ENCODE measurements around the gene AP5S1. TPM values are rescaled to one million over a fixed set of nuclear protein-coding genes. Genes with fewer than 3 reads are reported as not detected.

Gene AP5S1
- total and polyA plus RNA-seq, 2 of the 13 experiments (the other 11 are each of a cell fraction or from before 2014, with no cell fraction given): 7.9 to 23.2 TPM

DNA sequence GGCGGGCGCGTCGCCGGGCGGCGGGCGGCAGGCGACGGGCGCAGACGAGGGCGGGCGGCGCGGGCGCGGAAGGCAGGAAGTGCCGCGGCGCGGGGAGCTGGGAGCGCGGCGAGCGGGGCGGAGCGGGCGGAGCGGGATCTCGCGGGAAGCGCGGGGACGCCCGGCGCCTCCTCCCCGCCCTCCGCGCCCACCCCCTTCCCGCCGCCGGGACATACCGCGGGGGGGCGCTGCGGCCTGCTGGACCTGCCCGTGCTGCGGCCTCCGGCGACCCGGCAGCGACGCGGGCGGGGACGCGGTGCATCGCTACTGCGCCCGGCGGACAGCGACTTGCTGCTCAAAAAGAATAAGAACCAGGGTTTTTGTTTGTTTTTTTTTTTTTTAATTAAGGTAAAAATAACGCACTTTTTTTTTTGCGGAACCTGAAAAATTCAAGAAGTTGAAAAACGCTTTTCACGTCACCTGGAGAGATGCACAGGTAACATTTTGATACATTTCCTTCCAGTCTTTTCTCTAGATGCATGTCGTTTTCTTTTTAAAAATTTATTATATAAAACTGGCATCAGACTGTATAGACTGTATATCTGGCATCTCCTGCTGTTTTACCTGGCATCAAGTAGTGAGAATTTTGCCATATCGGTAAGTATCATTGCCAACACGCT is 33.6 kb upstream of the AP5S1 start, which contains the start of gene CENPB (continued):
- peak; percentile 35; the same call in 1 of the 2 replicates for TF ChIP-seq POGZ (CRISPR knock-in tag; IDR thresholded peaks at IDR 0.05)
- peak; percentile 49 for TF ChIP-seq ZBTB25 (CRISPR knock-in tag; IDR thresholded peaks at IDR 0.05)
- peak; percentile 51 for TF ChIP-seq MYC (CRISPR knock-in tag; IDR thresholded peaks at IDR 0.05; ENCODE audit: borderline replicate concordance)
- no peak for TF ChIP-seq ZNF367 (CRISPR knock-in tag; IDR thresholded peaks at IDR 0.05; ENCODE audit: borderline replicate concordance)
- TF ChIP-seq ZNF343 (CRISPR knock-in tag; IDR thresholded peaks at IDR 0.05): peak; percentile 96
- peak; percentile 75 for TF ChIP-seq RBFOX2 (IDR thresholded peaks at IDR 0.05; ENCODE audit: low read depth, low read length)
- peak; percentile 67; the same call in 1 of the 2 replicates for TF ChIP-seq IRF2 (CRISPR knock-in tag; IDR thresholded peaks at IDR 0.05)
- TF ChIP-seq THAP11 (CRISPR knock-in tag; IDR thresholded peaks at IDR 0.05): peak; percentile 88
- TF ChIP-seq ZSCAN25 (CRISPR knock-in tag; IDR thresholded peaks at IDR 0.05): peak; percentile 84
- peak; percentile 95 for TF ChIP-seq STAG1 (CRISPR knock-in tag; IDR thresholded peaks at IDR 0.05)
- peak; percentile 69; the same call in 1 of the 2 replicates for TF ChIP-seq KLF12 (CRISPR knock-in tag; IDR thresholded peaks at IDR 0.05; ENCODE audit: borderline replicate concordance)
- peak in 1 of 2 experiments; percentile 55; a peak in 1 of 4 replicates for TF ChIP-seq KLF16 (CRISPR knock-in tag; IDR thresholded peaks at IDR 0.05)
- peak; percentile 72 for TF ChIP-seq GATAD1 (CRISPR knock-in tag; IDR thresholded peaks at IDR 0.05)
- TF ChIP-seq, protein P1, sequence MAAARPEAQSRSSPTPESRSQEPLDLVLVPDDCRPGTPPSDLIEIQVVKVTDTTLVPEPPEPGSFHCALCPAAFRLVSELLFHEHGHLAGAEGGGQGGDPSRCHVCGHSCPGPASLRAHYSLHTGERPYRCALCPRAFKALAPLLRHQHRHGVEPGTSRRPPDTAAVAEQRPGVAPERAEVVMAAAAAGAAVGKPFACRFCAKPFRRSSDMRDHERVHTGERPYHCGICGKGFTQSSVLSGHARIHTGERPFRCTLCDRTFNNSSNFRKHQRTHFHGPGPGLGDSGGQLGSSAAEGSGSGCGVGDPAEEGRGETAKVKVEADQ (CRISPR knock-in tag; IDR thresholded peaks at IDR 0.05; ENCODE audit: borderline replicate concordance): peak; percentile 51; the same call in 1 of the 2 replicates
- TF ChIP-seq RXRB (CRISPR knock-in tag; IDR thresholded peaks at IDR 0.05; ENCODE audit: borderline replicate concordance): peak; percentile 62; the same call in 1 of the 2 replicates
- TF ChIP-seq TMF1 (CRISPR knock-in tag; IDR thresholded peaks at IDR 0.05; ENCODE audit: low read depth): no peak
- 0 out of 2 replicates have a peak, but pooled peaks have one; percentile 41 for TF ChIP-seq FOXK1 (CRISPR knock-in tag; IDR thresholded peaks at IDR 0.05; ENCODE audit: borderline replicate concordance, low read depth)
- TF ChIP-seq THRA (CRISPR knock-in tag; IDR thresholded peaks at IDR 0.05; ENCODE audit: borderline replicate concordance): peak; percentile 88
- TF ChIP-seq, protein P2, sequence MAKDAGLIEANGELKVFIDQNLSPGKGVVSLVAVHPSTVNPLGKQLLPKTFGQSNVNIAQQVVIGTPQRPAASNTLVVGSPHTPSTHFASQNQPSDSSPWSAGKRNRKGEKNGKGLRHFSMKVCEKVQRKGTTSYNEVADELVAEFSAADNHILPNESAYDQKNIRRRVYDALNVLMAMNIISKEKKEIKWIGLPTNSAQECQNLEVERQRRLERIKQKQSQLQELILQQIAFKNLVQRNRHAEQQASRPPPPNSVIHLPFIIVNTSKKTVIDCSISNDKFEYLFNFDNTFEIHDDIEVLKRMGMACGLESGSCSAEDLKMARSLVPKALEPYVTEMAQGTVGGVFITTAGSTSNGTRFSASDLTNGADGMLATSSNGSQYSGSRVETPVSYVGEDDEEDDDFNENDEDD (CRISPR knock-in tag; IDR thresholded peaks at IDR 0.05; ENCODE audit: borderline replicate concordance): 0 out of 2 replicates have a peak, but pooled peaks have one; percentile 34
- TF ChIP-seq, protein P3, sequence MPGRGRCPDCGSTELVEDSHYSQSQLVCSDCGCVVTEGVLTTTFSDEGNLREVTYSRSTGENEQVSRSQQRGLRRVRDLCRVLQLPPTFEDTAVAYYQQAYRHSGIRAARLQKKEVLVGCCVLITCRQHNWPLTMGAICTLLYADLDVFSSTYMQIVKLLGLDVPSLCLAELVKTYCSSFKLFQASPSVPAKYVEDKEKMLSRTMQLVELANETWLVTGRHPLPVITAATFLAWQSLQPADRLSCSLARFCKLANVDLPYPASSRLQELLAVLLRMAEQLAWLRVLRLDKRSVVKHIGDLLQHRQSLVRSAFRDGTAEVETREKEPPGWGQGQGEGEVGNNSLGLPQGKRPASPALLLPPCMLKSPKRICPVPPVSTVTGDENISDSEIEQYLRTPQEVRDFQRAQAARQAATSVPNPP (CRISPR knock-in tag; IDR thresholded peaks at IDR 0.05): 0 out of 2 replicates have a peak, but pooled peaks have one; percentile 25
- TF ChIP-seq STAT6 (CRISPR knock-in tag; IDR thresholded peaks at IDR 0.05; ENCODE audit: borderline replicate concordance): no peak

Measured in HepG2 (cell line).